Effector CD4-positive, alpha-beta T cell (primary cell): ENCODE data around the gene CAMK1D.
"Not testable (repeated sequence)": the region's sequence is repeated elsewhere in the genome, so short reads cannot be mapped to it uniquely, and the experiment has no call there.

Experiments used
- DNase-seq: peaks from one replicate; pipeline ENCODE4 v3.0.0-alpha.2; 2020

CAMK1D gene

GRCh38 chr10:12801214-12802087, 452.1 kb downstream of the CAMK1D start:
- no peak for DNase-seq

DNA sequence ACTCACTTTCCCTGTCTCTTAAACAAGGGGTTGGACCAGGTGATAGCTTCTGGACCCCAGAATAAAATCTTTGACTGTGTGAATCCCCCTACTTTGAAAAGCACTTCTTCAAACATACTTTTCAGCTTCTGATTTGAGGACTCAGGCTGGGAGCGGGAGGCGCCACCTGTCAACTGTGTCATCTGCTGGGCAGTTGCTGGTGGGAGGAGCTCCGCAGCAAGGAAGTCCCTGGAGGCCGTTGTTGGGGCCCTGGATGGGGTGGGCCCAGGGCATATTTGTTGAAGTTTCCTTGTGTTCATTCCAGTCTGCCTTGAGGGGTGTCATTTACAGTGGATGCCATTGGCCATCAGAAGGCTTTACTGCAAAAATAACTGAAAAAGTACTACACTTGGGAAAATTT, 454.4 kb downstream of the CAMK1D start:
- DNase-seq, result no peak

DNA sequence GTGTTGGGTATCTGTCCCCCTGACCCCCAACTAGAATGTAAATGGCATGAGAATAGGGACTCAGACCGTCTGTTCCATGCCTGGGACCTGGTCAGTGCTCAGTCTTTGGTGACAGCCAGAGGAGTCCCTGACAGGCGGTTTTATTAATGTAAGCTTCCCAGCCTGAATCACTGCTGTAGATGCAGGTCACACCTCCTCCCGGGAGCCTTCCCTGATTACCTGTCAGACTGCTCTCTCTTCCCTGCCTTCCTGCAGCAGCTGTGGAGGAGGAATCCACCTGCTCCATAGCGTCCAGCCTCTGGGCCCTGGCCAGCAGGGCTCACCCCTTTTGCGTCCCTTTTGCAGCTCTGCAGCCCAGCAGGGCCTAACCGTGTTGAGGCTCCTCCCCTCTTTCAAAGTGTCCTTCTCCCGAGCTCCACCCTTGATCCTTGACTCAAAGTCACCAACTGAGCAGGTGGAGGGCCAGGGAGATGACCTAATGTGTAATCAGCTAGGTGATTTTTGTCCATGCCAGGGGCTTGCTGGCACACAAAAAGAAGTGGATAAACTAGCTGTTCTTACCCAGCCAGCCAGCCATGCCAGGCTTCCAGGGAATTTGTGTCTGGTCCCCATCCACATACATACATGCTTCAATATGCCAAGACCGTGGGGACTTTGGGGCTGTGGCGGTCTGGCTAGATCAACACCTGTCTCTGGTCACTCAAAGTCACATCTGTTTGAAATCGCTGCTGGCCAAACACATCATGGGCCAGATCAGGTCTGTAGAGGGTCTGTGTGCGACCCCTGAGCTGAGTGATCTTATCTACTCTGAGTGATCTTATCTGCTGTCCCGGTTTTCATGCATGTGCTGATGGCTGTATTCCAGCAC, 457.1 kb downstream of the CAMK1D start:
- DNase-seq, result no peak

DNA sequence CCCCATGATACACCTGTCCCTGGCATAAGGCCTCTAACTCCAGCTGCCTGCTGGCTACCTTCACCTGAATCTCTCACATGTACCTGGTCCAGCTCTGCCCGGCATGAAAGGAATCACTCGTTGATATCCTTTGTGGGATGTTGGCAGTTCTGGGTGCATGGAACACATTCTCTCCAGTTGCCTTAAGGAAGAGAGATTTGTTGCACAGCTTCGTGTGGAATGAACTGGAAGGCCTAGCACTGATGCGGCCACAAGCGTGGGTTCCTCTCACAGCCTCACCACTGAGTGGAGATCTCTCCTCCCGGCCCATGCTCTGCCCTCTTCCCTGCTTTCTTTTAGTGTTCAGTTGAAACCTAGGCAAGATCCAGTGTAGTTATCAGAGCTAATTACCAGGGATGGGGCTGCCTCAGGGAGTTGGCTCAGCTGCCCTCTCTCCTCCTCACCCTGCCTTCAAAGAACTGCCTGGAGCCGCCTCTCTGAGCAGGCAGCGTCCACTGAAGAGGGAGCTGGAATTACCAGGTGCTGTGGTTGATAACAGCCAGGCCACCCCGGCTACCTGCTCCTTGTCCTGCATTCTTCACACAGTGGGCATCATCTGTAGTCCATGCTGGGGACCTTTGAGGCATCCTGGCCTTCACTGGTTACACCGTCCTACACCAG, 457.9 kb downstream of the CAMK1D start:
- no peak for DNase-seq

DNA sequence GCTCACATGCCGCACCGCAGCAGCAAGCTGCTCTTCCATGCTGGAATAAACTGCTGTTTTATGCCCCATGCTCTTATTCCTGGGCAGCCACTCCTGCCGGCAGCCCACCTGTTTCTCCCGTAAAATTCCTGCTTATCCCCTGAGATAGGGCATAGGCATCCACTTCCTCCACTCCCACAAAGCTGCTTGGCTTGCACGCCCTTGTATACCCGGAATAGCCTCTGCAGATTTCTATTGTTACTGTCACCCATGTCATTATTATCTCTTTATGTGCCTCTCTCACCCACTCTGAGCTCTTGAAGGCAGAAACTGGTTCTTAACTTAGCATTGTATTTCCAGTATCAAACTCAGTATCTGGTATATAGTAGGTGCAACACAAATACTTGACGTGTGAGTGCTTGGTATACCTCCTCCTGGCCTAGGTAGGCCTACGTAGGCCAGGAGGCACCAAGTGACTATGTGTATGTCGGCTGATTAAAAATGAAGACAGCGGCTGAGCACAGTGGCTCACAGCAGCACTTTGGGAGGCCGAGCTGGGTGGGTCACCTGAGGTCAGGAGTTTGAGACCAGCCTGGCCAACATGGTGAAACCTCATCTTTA, 458.8 kb downstream of the CAMK1D start:
- no peak for DNase-seq

GRCh38 chr10:12810046-12810445, 460.7 kb downstream of the CAMK1D start:
- DNase-seq, result not testable (repeated sequence)

DNA sequence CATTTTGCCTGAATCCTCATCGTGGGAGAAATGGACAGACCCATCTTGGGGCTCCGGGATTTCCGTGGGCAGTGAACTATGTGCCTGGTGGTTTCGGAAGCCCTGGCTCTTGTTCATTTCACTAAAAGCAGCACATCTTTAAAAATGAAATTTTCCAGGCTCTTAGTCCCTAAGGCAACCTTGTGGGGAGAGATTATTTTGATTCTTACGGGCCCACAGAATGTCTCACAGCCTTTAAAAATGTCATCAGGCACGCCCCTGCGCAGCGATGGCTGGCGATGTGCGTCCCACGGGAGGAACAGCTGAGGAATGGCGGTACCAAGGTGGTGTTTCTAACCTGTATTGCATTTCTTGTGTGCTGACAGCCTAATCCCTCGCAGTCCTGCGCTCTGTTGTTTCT, 462.5 kb downstream of the CAMK1D start:
- no peak for DNase-seq

DNA sequence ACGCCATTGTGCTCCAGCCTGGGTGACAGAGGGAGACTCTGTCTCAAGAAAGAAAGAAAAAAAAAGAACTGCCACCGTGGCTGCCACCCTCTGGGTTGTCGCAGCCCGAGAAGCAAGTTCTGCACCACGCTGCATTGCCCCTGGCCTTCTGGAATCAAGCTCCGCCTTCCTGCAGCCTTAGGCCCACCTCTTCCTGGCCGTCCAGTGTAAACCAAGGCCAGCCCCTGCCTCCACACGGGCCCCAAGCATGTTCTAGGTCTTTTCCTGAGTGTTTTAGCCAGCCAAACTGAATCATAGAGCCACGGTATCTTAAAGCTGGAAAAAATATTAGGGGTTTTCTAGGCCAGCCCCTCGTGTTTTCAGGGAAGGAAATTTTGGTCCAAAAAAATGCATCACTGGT, 463.2 kb downstream of the CAMK1D start:
- DNase-seq, result no peak

- no peak for DNase-seq
Measured at GRCh38 chr10:12814166-12814565, 464.8 kb downstream of the CAMK1D start.

GRCh38 chr10:12819071-12819470, 469.7 kb downstream of the CAMK1D start:
- DNase-seq, result no peak

DNA sequence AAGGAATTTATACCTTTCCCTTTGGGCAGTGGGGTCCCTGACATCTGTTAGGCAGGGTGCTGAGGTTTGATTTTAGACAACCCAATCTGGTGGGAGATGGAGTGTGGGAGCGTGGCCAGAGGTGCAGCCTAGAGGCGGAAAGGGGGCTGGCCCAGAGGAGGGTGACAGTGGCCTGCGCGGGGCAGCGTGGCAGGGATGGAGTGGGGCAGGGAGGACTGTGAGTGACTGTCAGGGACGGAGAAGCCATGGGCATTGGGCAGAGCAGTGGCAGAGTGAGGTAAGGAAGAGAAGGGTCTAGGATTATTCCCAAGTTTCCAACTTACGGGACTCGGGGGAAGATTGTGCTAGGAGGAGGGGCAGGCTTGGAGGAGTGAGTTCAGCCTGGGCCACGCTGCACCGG, 470.3 kb downstream of the CAMK1D start:
- DNase-seq, result no peak

GRCh38 chr10:12822126-12822892, 473.0 kb downstream of the CAMK1D start:
- no peak for DNase-seq

GRCh38 chr10:12822893-12823170, 473.5 kb downstream of the CAMK1D start:
- no peak for DNase-seq

DNA sequence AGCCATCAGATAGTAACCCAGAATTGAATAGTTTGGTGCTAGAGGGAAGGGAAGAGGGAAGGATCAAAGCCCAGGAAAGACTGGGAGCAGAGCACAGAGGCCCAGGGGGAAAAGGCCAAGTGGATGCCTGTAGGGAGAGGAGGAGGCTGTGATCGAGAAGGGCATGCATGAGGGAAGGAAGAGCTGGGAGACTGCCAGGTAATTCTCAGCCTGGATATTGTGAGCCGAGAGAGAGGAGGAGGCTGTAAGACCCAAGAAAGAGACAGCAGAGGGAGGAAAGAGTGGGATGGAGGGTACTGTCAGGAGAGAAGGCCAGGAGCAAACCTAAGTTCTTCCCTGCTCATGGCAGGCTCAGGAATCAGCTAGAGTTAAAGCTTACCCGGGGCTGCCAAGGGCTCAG, 474.0 kb downstream of the CAMK1D start:
- no peak for DNase-seq

DNA sequence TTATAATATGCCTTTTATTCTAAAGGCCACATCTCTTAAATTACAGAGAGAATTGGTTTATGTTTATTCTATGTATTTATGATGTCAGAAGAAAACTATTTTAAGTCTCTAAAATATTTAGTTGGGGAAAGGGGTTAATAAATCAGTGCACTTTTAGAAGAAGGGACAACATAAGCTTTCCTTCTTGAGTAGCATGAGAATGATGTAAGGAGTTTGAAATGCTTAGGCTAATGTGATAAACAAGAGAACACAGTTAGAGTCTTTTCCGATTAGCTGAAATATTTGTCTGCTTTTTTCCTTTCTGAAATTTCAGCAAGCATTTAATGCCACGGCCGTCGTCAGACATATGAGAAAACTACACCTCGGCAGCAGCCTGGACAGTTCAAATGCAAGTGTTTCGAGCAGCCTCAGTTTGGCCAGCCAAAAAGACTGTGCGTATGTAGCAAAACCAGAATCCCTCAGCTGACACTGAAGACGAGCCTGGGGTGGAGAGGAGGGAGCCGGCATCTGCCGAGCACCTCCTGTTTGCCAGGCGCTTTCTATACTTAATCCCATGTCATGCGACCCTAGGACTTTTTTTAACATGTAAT, 476.0 kb downstream of the CAMK1D start:
- no peak for DNase-seq

GRCh38 chr10:12826800-12827372, 477.5 kb downstream of the CAMK1D start:
- no peak for DNase-seq

- DNase-seq, result no peak
Measured at GRCh38 chr10:12828736-12829135, 479.4 kb downstream of the CAMK1D start.

DNA sequence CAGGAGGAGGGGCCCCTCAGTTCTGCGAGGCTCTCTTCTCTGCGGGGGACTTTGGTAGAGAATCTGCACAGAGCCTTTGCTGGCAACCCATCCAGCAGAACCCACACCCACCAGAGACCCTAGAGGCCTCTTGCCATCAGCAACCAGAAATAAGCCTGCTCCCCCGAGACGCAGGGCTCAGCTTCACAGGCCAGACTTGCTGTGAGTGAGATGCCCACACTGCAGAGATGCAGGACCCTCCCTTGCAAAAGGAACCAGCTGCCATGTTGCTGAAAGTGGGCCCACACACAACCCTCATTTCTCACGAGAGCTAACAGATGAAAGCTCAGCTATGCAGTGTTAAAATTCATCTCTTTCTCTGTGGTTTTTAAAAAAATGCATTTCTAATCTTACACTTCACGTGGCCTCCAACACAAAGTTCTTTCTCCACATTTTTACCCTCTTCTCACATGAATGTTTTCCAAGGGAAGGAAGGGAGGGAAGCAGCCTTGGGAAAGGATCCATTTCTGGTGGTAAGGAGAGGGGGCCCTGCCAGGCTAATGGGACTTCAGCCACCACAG, 480.6 kb downstream of the CAMK1D start:
- DNase-seq, result no peak

GRCh38 chr10:12832096-12832495, 482.7 kb downstream of the CAMK1D start:
- DNase-seq, result no peak

DNA sequence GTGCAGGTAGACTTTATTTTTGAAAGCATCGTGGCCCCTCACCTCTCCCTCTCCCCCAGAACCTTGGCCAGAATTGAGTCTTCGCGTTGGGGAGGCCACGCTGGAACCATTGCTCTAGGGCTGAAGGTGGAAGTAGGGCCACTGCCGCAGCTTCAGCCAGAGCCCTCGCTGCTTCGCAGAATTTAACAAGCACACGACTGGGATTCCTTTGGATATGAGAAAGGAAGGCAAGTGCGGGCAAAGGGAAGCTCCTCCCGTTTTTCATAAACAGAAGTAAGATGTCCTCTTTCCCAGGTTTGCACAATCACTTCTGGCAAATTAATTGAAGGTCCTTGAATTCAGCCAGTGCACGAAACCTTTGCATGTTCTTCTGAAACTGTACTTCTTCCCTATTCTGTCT, 484.1 kb downstream of the CAMK1D start:
- no peak for DNase-seq

- no peak for DNase-seq
Measured at GRCh38 chr10:12834116-12834665, 484.8 kb downstream of the CAMK1D start.
